ENCODE measurements around the gene CDYL. TPM values are rescaled to one million over a fixed set of nuclear protein-coding genes. Genes with fewer than 3 reads are reported as not detected.

CDYL gene
- polyA plus RNA-seq, 1 of the 3 experiments (the other 2 are of a cell fraction), result 13.3 TPM

GRCh38 chr6:4903751-4904370 lies 127.7 kb downstream of the CDYL start:
- Histone ChIP-seq H2AFZ (ENCODE audit: low read depth) (no peak overlapping the region), H3K79me2 (ENCODE audit: insufficient read depth) (no peaks in the 10 kb centered on the region; the same call in 1 of the 2 replicates), H3K36me3 (replicated peaks in 1 of 2; ENCODE audit: control insufficient read depth in 1 of 2, insufficient read depth in 2 of 2, low read length in 1 of 2) (peaks cover 0 to 11% of the 10 kb centered on the region in 2 experiments), H3F3A (replicated peaks; ENCODE audit: insufficient read depth) (no peaks in the 10 kb centered on the region), H3K27me3 (ENCODE audit: insufficient read depth) (no peaks in the 10 kb centered on the region), H3K9me2 (no peaks in the 10 kb centered on the region), H4K20me1 (ENCODE audit: insufficient read depth) (no peaks in the 10 kb centered on the region), H3K4me1 (ENCODE audit: control insufficient read depth in 1 of 2, insufficient read depth in 2 of 2, low read depth in 1 of 2, low read length in 1 of 2) (peaks cover 0 to 23% of the 10 kb centered on the region in 2 experiments; a peak in 2 of 4 replicates), H3K4me3 (ENCODE audit: low read depth in 2 of 2, low read length in 1 of 2) (no peak overlapping the region), H3K9ac (no peak overlapping the region), H3K27ac (ENCODE audit: low read depth in 2 of 2, low read length in 1 of 2) (no peak overlapping the region; a peak in 1 of 4 replicates), H3K9me3 (no peaks in the 10 kb centered on the region), H3K4me2 (no peak overlapping the region)
- peak; percentile 57 for DNase-seq
- POLR2A ChIA-PET, result no interaction called here
- CTCF ChIA-PET, result no interaction called here
- TF ChIP-seq GATA2 (CRISPR knock-in tag; IDR thresholded peaks at IDR 0.05) (no peak), CHD2 (IDR thresholded peaks at IDR 0.05; ENCODE audit: low read length, partially characterized antibody) (no peak), NRF1 (IDR thresholded peaks at IDR 0.05; ENCODE audit: low read depth, low read length) (no peak), SIN3A (IDR thresholded peaks at IDR 0.05; ENCODE audit: borderline replicate concordance, low read depth, low read length) (no peak), RXRA (IDR thresholded peaks at IDR 0.05; ENCODE audit: borderline replicate concordance, low read depth) (no peak), RCOR1 (IDR thresholded peaks at IDR 0.05; ENCODE audit: low read length) (no peak), NFIC (IDR thresholded peaks at IDR 0.05; ENCODE audit: borderline replicate concordance) (no peak), POLR2AphosphoS5 (IDR thresholded peaks at IDR 0.05; ENCODE audit: low read depth, low read length) (no peak), JUND (IDR thresholded peaks at IDR 0.05) (no peak)
- 74% methylated on average over 12 of the region's 12 CpGs for WGBS (ENCODE audit: low lambda C conversion rate)

DNA sequence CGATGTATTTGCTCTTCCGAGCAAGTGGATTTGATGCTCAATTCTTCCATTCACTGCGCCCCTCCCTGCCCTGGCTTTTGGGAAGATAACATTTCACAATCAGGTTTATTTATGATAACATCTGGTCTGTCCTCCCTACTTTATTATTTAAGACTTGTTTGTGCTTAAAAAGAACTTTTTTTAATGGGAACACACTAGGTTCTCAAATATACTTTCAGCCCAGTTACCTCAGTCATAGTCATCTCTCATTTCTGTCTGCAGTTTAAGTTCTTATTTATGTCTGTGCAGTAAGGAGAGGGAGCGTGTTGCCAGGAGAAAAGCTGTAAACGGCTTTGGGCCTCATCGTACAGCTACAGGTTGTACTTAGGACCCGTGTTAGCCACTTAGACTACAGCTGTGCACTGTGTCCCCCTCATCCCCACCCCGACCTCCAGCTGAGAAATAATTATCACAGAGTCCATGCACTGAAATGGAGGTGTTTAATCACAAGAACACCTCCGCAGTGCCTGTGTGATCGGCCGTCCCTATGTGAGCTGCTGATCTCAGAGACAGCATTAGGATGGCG lies 128.3 kb downstream of the CDYL start:
- H3K79me2 ChIP-seq (ENCODE audit: insufficient read depth), result no peaks in the 10 kb centered on the region; the same call in 1 of the 2 replicates
- H3K4me1 ChIP-seq (ENCODE audit: control insufficient read depth in 1 of 2, insufficient read depth in 2 of 2, low read depth in 1 of 2, low read length in 1 of 2), result peaks cover 0 to 23% of the 10 kb centered on the region in 2 experiments; a peak in 2 of 4 replicates
- no peak overlapping the region for H3K9ac ChIP-seq
- CTCF ChIA-PET, result no interaction called here
- no peaks in the 10 kb centered on the region for H3K9me3 ChIP-seq
- no peak for DNase-seq
- 95% methylated on average over 11 of the region's 12 CpGs for whole genome bisulfite sequencing (ENCODE audit: low lambda C conversion rate)
- no peaks in the 10 kb centered on the region for H3K27me3 ChIP-seq (ENCODE audit: insufficient read depth)
- peaks cover 0 to 8% of the 10 kb centered on the region in 2 experiments for H3K36me3 ChIP-seq (replicated peaks in 1 of 2; ENCODE audit: control insufficient read depth in 1 of 2, insufficient read depth in 2 of 2, low read length in 1 of 2)
- no peak overlapping the region for H3K4me3 ChIP-seq (ENCODE audit: low read depth in 2 of 2, low read length in 1 of 2)
- TF ChIP-seq GATA2 (CRISPR knock-in tag; IDR thresholded peaks at IDR 0.05), result 0 out of 2 replicates have a peak, but pooled peaks have one; percentile 4
- TF ChIP-seq MXI1 (IDR thresholded peaks at IDR 0.05; ENCODE audit: low read depth, low read length), result no peak
- no peaks in the 10 kb centered on the region for H3F3A ChIP-seq (replicated peaks; ENCODE audit: insufficient read depth)
- no peak overlapping the region for H3K27ac ChIP-seq (ENCODE audit: low read depth in 2 of 2, low read length in 1 of 2)
- POLR2A ChIA-PET, result no interaction called here
- H3K9me2 ChIP-seq, result no peaks in the 10 kb centered on the region
- no peak overlapping the region for H3K4me2 ChIP-seq
- no peak overlapping the region for H2AFZ ChIP-seq (ENCODE audit: low read depth)
- H4K20me1 ChIP-seq (ENCODE audit: insufficient read depth), result no peaks in the 10 kb centered on the region

DNA sequence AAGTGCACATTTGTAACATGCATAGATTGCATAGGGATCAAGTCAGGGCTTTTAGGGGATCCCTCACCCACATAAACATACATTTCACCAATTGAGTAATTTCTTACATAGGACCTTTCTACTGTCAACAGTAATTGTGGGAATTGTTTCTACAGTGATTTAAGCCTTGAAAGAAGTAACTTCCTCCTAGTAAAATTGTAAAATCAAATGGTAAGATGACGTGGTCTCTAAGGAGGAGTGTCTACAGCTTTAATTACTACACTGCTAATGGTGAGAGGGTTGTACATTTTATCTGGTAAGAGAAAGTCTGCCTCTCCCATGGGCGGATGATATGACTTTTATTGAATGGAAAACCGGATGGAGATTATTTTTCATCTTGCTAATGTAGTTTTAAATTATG lies 129.6 kb downstream of the CDYL start:
- H2AFZ ChIP-seq (ENCODE audit: low read depth), result no peak overlapping the region
- H3K9ac ChIP-seq, result no peak overlapping the region
- H3F3A ChIP-seq (replicated peaks; ENCODE audit: insufficient read depth), result no peaks in the 10 kb centered on the region
- ChIA-PET POLR2A (no interaction called here), CTCF (interaction anchor here (0.6 kb wide), 1 partner anchor 23 kb away, joined by 3 read pairs; no protein-coding TSS in a partner anchor)
- 97% methylated on average over 3 of the region's 3 CpGs for WGBS (ENCODE audit: low lambda C conversion rate)
- H3K36me3 ChIP-seq (replicated peaks in 1 of 2; ENCODE audit: control insufficient read depth in 1 of 2, insufficient read depth in 2 of 2, low read length in 1 of 2), result no peaks in the 10 kb centered on the region
- no peak for DNase-seq
- H3K4me1 ChIP-seq (ENCODE audit: control insufficient read depth in 1 of 2, insufficient read depth in 2 of 2, low read depth in 1 of 2, low read length in 1 of 2), result peaks cover 0 to 23% of the 10 kb centered on the region in 2 experiments; a peak in 2 of 4 replicates
- H3K9me3 ChIP-seq, result no peaks in the 10 kb centered on the region
- H3K27me3 ChIP-seq (ENCODE audit: insufficient read depth), result no peaks in the 10 kb centered on the region
- TF ChIP-seq FOSL2 (IDR thresholded peaks at IDR 0.05; ENCODE audit: borderline replicate concordance, low read depth), result no peak
- TF ChIP-seq REST (IDR thresholded peaks at IDR 0.05; ENCODE audit: low read depth, low read length), result no peak
- no peaks in the 10 kb centered on the region for H3K9me2 ChIP-seq
- no peak overlapping the region for H3K4me3 ChIP-seq (ENCODE audit: low read depth in 2 of 2, low read length in 1 of 2)
- no peaks in the 10 kb centered on the region; the same call in 1 of the 2 replicates for H3K79me2 ChIP-seq (ENCODE audit: insufficient read depth)
- no peak overlapping the region for H3K27ac ChIP-seq (ENCODE audit: low read depth in 2 of 2, low read length in 1 of 2)
- no peak overlapping the region for H3K4me2 ChIP-seq
- H4K20me1 ChIP-seq (ENCODE audit: insufficient read depth), result no peaks in the 10 kb centered on the region
